Measurements from ENCODE around the gene ELOB. TPM values are rescaled to one million over a fixed set of nuclear protein-coding genes. Genes with fewer than 3 reads are reported as not detected.
A peak's percentile ranks its signal among the peaks of the same experiment; 100 is the strongest.

ELOB gene
- 180 and 435 TPM in 2 replicates for total RNA-seq
- 606 and 614 TPM in 2 replicates for polyA plus RNA-seq

DNA sequence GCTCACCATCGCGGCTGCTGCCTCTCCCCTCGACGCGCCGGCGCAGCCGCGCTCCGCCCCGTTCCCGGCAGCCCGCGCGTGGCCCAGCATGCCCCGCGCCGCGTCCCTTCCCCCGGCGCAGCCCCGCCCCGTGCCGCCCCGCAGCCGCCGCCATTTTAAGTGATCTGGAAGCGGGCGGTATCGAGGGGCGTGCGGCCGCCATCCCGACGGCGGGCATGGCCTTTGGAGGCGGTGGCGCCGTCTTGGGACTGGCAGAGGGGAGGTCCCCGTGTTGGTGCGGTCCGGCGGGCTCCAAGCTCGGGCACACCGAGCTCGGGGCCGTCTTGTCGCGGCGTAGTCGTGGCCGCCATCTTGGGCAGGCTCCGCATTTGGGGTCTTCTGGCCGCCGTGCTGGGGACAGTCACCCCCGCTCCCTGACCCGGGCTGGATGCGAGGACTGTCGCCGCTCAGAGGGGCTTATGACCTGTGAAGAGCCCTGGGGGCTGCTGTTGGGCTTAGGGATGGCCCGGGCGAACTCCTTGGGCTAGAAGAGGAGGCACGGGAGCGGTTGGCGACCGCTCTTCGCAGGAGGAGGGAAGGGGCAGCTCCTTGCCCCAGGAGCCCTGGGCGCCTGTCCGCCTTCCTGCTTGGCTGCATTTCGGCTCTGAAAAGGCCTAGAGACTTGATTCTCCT lies at the start of gene ELOB:
Gene ELOB, minus strand, starts transcription at position 50 of the 672 bp plus-strand sequence. Its CDS starts 41 bp downstream, at position 9.
- Histone ChIP-seq H3K36me3 (peaks cover 16% of the 10 kb centered on the region), H3K9me3 (ENCODE audit: low read depth) (no peaks in the 10 kb centered on the region), H3K4me3 (peak within 1 kb of the TSS; percentile 74), H3K27ac (peak within 1 kb of the TSS; percentile 100), H3K27me3 (no peaks in the 10 kb centered on the region), H3K4me1 (ENCODE audit: low read depth) (peaks cover 3% of the 10 kb centered on the region)
- TF ChIP-seq CTCF (IDR thresholded peaks at IDR 0.05; ENCODE audit: low read depth, low read length): no peak
- DNase-seq (ENCODE audit: low read depth in 1 of 2, low spot score in 1 of 2): peak; percentile 86 to 92

DNA sequence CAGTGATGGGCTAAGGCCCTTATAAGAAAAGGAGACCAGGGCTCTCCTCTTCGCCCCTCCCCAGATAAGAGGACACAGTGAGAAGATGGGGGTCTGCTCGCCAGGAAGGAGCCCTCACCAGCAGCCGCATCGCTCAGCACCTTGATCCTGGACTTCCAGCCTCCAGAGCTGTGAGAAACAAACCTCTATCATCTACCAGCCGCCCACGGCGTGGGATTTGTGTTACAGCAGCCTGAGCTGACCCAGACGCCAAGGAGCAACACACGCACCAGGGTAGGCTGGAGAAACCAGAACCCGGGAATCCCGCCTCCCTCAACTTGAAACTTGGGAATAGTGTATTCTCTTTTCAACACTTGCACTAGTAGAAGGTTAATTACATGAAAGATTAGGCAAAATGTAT lies 48.8 kb upstream of the ELOB start:
- TF ChIP-seq CTCF (IDR thresholded peaks at IDR 0.05; ENCODE audit: low read depth, low read length): no peak
- no peak for DNase-seq (ENCODE audit: low read depth in 1 of 2, low spot score in 1 of 2)
- Histone ChIP-seq H3K36me3 (no peaks in the 10 kb centered on the region), H3K9me3 (ENCODE audit: low read depth) (no peaks in the 10 kb centered on the region), H3K4me3 (no peak overlapping the region), H3K27me3 (no peaks in the 10 kb centered on the region), H3K27ac (no peak overlapping the region), H3K4me1 (ENCODE audit: low read depth) (no peaks in the 10 kb centered on the region)

- H3K27me3 ChIP-seq: no peaks in the 10 kb centered on the region
Measured at GRCh38 chr16:2825049-2825742, 48.1 kb upstream of the ELOB start.

DNA sequence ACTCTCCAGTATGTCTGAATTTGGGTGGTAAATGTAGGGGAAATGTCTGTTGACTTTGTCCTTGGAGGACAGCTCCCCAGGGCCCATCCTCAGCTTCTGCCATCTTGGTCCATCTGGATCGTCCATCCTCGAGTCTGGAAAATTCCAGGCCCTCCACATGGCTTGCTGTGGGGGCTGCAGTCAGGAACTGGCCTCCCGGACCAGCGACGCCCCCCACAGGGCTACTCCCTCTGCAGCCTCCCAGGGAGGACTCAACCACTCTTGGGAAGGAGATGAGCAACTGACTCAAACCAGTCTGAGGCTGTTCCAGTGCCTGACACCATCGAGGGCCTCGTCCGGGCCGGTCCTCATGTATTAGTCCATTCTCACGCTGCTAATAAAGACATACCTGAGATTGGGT lies 47.5 kb upstream of the ELOB start:
- no peak for DNase-seq (ENCODE audit: low read depth in 1 of 2, low spot score in 1 of 2)
- no peaks in the 10 kb centered on the region for H3K9me3 ChIP-seq (ENCODE audit: low read depth)
- TF ChIP-seq CTCF (IDR thresholded peaks at IDR 0.05; ENCODE audit: low read depth, low read length): no peak
- H3K36me3 ChIP-seq: no peaks in the 10 kb centered on the region
- no peak overlapping the region for H3K4me3 ChIP-seq
- H3K27me3 ChIP-seq: no peaks in the 10 kb centered on the region
- H3K4me1 ChIP-seq (ENCODE audit: low read depth): no peaks in the 10 kb centered on the region
- no peak overlapping the region for H3K27ac ChIP-seq

More at GRCh38 chr16:2825049-2825742, 48.1 kb upstream of the ELOB start:
- Histone ChIP-seq H3K36me3 (no peaks in the 10 kb centered on the region), H3K4me1 (ENCODE audit: low read depth) (no peaks in the 10 kb centered on the region), H3K27ac (no peak overlapping the region), H3K9me3 (ENCODE audit: low read depth) (no peaks in the 10 kb centered on the region), H3K4me3 (no peak overlapping the region)
- no peak for TF ChIP-seq CTCF (IDR thresholded peaks at IDR 0.05; ENCODE audit: low read depth, low read length)
- DNase-seq (ENCODE audit: low read depth in 1 of 2, low spot score in 1 of 2): no peak

GRCh38 chr16:2822496-2822895 lies 45.4 kb upstream of the ELOB start:
- DNase-seq (ENCODE audit: low read depth in 1 of 2, low spot score in 1 of 2): no peak
- H3K27me3 ChIP-seq: no peaks in the 10 kb centered on the region
- no peaks in the 10 kb centered on the region for H3K4me1 ChIP-seq (ENCODE audit: low read depth)
- H3K36me3 ChIP-seq: no peaks in the 10 kb centered on the region
- no peaks in the 10 kb centered on the region for H3K9me3 ChIP-seq (ENCODE audit: low read depth)
- H3K4me3 ChIP-seq: no peak overlapping the region
- no peak for TF ChIP-seq CTCF (IDR thresholded peaks at IDR 0.05; ENCODE audit: low read depth, low read length)
- no peak overlapping the region for H3K27ac ChIP-seq

Measured in cardiac muscle cell (in vitro differentiated cells and primary cell).